Inferior parietal cortex (tissue), 1 donor: ENCODE results near the gene PLEKHA5.

Source experiments
- DNase-seq: peaks from one replicate; pipeline ENCODE4 v3.0.0-alpha.2; 2016; ENCODE audit errors: extremely low spot score

PLEKHA5 gene

DNA sequence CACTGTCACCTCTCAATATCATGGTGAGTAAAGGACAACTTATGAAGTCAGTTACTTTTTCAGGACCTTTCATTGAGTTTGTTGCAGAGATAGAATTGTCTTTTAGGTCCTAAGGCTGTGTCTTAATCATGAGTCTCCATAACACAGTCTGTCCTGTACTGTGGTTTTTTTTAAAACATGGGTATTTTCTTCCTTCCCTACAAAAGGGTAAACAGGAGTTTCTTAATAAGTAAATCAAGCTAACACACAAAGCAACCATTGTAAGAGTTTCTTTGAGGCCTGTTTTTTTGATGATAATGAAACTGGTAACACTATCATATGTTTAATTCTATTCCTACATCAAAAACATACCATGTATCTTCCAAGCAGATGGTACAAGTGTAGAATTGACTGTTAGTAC, 101.4 kb downstream of the PLEKHA5 start:
- DNase-seq, result no peak

GRCh38 chr12:19234171-19234704, 104.7 kb downstream of the PLEKHA5 start:
- no peak for DNase-seq

DNA sequence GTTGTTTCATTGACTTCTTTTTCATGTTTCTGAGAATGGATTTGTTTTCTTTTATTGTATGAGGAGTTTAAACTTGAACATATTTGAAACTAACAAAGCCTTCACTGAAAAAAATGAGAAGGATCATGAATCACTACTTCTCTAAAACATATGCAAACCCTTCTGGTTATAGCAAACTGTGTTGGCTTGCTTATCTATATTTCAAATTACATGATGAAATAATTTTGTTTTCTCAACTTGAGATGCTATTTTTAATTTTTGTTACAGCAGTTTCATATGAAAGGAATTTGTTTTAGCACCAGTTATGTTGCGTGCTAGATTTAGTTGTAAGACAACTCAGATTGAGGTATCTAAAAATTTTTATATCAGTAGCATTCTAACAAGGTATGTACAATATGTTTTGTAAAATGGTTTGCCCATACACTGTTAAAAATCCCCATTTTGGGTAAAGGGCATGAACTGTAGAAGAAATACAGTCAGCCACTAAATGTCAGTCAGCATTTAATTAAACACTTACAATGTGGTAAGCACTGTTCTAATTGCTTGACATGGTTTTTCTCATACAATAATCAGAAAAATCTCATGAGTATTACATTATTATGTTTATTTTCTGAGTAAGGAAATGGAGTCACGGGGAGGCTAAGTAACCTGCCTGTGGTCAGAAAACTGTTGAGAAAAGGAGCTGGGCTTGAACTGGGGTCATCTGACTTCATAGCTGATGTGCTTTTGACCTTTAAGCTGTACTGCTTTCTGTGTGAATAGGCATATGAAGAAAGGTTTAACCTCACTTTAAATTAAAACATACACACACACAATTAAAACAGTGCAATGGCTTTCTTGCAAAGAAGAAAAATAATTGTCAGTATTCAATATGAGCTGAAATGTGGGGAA, 105.7 kb downstream of the PLEKHA5 start:
- DNase-seq, result no peak

DNA sequence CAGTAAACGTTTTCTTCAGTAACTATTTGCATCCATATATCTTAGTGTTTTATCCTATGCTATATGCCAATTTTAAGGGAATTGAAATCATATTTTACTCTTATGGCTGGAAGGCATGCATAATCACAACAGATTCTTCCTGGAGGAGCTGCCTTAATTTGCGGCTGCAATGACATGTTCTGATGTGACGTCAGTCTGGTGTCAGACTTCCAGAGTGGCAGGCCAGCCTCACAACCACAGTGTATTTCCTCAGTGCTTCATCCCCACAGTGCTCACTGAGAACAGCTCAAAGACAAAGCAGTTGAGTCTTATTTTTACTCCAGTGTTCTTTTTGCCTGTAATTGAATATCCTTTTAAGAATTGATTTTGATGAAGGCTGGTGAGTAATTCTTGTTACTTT, 107.1 kb downstream of the PLEKHA5 start:
- DNase-seq, result no peak

- DNase-seq, result no peak
Measured at GRCh38 chr12:19238540-19238939, 109.0 kb downstream of the PLEKHA5 start.

DNA sequence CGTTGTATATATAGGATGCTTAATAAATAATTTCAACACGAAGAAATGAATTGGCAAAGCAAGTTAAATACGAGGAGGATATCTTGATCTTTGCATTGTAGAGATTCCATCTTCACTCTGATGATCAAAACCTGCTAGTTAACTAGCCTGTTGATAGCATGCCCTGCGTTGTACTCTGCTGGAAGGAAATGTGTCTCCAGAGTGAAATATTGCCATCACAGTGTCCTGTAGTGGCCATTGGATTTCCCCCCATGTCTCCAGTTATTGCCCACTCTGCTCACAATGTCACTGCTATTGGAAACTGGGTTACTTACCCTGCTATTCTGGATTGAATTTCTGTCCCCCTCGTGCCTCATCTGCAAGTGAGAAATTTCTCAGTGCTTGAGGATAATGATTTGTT, 109.6 kb downstream of the PLEKHA5 start:
- DNase-seq, result no peak

GRCh38 chr12:19239616-19240234, 110.2 kb downstream of the PLEKHA5 start:
- no peak for DNase-seq

DNA sequence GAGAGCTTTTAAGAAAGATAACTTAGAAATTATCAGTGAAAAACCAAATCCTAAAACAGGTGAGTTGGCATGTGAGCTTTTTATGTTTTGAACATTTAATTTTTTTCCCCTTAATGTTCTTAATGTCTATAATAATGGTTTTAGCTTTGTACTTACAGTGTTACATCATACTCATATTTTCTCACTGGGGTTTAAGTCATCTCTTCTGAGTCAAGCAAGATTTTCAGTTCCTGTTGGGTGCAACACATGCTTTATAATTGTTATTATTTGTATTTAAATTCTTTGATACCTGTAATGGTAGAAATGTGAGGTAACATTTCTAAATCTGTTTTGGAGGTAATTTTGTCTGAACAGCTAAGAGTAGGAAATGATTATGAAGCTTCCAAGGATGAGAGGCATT, 113.0 kb downstream of the PLEKHA5 start:
- DNase-seq, result no peak

- DNase-seq, result no peak
Measured at GRCh38 chr12:19243551-19243950, 114.0 kb downstream of the PLEKHA5 start.

- DNase-seq, result no peak
Measured at GRCh38 chr12:19244312-19244711, 114.8 kb downstream of the PLEKHA5 start.

DNA sequence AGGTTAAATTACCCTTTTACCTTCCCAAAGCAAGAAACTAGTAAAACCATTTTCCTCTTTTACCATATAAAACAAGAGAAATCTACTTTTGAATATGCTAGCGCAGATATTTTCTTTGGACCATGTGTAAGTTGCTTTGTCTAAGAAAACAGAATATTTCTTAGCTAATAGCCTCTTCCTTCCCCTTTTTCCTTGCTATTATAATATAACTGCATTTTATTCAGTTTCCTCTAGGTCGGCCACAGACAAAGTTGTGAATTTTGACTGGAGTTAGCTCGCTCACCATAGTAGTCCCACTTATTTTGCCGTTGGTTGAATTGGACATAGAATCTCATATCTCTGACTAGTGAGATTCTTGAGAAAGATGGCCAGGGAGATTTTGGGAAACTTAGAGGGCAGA, 115.6 kb downstream of the PLEKHA5 start:
- DNase-seq, result no peak

- DNase-seq, result no peak
Measured at GRCh38 chr12:19245666-19246065, 116.1 kb downstream of the PLEKHA5 start.

GRCh38 chr12:19246933-19247332, 117.4 kb downstream of the PLEKHA5 start:
- no peak for DNase-seq

DNA sequence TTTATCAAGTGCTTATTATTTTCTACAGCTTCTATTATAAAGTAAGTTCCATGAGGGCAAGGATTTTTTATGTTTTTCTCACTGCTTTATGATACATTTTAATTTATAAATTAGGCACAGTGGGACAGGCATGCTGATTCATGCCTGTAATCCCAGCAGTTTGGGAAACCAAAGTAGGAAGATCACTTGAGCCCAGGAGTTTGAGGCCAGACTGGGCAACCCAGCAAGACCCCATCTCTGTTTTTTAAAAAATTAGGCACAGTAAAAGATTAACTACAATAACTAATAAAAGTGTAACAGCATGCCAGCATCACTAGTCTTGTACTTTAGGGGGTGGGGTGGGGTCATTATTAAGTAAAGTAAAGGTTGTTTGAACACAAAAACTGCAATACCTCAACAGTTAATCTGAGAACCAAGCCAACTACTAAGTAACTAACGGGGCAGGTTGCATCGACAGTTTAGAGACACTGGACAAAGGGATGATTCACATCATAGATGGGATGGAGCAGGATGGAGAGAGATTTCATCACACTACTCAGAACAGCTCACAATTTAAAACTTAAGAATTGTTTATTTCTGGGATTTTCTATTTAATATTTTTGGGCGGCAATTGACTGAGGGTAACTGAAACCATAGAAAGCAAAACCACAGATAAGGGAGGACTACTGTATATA, 119.5 kb downstream of the PLEKHA5 start:
- no peak for DNase-seq

DNA sequence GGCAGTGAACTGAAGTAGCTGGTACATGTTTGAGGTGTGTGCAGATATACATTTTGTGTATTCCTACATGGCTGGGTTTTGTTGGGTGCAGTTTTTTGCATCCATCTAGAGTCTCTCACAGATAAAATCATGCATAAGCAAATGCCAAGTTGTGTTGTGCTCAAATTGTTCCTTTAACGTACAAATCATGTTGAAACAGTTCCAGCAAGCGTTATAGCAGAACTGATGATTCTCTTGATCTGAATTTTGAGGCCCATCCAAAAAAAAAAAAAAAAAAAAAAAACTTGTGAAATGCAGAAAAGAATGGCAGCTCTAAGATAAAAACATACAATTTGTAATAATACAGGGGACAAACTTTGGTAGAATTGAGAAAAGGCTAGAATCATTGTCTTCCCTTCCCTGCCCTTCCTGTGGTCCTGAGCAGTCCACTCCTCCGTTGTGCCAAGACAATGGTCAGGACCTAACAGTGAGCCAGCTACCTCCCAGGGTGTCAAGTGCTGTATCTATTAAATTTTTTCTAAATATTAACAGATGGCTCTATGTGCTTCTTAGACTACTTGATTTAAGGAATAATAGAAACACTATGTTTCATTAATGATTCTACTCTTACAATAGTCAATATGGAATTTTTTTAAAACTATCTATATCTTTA, 122.1 kb downstream of the PLEKHA5 start:
- no peak for DNase-seq

DNA sequence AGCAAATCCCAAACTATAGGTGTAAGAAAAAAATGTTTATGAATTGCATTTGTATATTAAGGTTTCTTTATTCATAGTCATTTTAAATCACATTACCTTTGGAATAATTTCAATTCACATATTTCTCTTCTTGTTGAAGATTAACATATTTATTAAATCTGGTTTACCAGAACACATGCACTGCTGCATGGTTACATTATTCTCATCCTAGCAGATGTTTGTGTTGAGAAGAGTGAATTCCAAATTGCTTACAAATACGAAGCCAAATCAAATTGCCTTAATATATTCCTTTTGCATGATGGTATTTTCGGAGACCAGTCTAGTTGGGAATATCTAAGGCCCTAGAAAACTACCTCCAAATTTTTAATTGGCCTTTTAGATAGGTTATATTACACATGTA, 130.6 kb downstream of the PLEKHA5 start:
- no peak for DNase-seq

DNA sequence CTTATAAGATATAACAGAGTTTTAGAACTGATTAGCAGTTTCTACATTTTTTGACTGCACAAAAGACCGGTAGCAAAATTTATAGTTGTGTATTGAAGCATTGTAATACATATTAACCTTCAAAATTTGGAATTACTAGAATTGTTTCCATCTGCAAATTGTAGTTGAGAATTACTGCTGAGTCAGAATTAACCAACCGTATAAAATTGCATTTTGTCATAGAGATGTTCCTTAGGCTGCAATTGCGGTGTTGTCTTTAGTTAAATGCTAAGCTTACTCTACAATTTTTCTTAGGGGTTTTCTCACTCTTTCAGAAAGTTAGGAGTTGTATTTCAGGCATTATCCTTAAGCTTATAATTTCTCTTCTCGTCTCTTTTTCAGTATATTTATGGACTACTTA, 132.2 kb downstream of the PLEKHA5 start:
- no peak for DNase-seq

DNA sequence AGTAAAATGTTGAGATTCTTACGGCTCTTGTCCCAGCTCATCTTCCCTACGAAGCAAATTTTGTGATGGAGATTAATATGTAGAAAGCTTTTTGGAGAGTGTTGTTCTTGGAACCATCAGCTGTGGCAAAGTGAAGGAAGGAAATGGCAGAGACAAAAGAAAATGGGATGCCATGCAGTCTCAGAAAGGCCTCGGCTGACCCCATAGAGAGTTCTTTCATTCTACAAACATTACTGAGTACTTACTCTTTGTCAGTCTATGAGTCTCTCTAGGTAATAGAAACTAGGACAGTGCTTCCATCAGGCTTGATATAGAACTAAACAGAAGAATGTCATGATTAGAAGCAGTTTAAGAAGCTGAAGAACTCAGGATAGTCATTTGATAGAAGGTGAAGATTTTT, 134.1 kb downstream of the PLEKHA5 start:
- no peak for DNase-seq

DNA sequence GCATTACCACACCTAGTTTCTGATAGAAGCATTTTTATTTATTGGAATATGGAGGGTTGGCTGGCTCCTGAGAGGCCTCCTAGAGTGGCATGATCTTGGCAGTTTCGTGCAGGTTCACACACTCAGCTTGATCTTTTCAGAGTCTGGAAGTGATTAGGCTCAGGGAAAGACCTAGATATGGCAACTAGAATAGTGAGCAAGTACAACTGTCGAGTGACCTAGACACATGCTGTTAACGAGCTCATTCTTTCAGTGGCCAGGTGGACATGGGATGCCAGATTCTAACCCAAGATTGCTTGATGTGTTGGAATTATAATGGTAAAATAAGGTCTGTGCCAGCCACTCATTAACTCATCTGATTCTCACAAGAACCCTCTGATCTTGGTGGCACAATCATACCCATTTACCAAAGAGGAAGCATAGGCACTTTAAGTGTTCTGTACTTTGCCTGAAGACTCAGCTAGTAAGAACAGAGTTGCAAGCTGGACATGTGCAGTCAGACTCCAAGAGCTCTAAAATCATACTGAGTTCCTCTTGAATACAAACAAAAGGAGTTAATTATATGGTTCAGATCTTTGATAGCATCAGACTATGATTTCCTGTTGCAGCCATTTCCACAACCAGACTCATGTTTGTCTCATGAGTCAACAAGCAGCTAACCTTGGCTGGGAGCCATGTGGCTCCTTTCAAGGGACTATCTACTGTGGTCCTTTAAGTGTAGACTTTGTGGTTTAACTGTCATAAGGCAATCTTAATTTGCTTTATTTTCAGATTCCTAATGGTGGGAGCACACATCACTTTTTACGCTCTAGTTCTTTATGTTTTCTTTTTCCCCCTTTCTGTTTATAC, 144.2 kb downstream of the PLEKHA5 start:
- DNase-seq, result no peak

DNA sequence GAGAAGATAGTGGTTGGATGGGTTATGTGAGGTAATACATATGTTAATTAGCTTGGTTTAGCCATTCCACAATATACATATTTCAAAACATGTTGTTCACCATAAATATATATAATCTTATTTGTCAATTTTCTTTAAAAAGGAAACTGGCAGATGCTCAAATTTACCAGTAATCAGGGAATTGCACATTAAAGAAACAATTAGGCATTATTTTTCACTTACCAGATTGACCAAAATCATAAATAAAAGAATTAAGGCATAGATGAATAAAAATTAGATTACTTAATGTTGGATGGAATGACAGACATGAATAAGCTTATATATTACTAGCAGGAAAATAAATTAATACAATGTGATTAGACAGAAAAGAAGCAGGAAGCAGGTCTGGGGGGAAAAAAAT, 147.2 kb downstream of the PLEKHA5 start:
- no peak for DNase-seq

- no peak for DNase-seq
Measured at GRCh38 chr12:19277711-19278110, 148.2 kb downstream of the PLEKHA5 start.
